Central memory CD4-positive, alpha-beta T cell (primary cell): ENCODE results near the gene OSTF1.
A peak's percentile ranks its signal among the peaks of the same experiment; 100 is the strongest.

Experiments
- DNase-seq: peaks from one replicate; pipeline ENCODE4 v3.0.0; 2022

Gene OSTF1

GRCh38 chr9:75086541-75087288, 1.6 kb upstream of the OSTF1 start:
- no peak for DNase-seq

GRCh38 chr9:75087289-75087823, 958 bp upstream of the OSTF1 start:
- DNase-seq, result peak; percentile 62

GRCh38 chr9:75088646-75089372, 495 bp downstream of the OSTF1 start:
- DNase-seq, result no peak

- DNase-seq, result no peak
Observed at GRCh38 chr9:75089373-75089766, 1.1 kb downstream of the OSTF1 start.

DNA sequence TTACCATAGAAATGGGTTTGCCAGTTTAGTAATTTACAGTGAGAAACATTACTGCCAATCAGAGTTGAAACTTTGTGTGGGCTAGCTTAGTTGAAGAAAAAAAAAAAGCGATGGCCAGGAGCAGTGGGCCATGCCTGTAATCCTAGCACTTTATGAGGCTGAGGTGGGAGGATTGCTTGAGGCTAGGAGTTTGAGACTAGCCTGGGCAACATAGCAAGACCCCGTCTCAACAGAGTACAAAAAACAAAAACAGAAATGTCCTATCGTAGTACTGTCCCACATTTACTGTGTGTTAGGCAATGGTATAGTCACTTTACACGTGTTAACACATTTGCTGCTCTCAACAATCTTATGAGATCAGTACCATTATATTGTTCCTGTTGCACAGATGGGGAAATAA, 2.3 kb downstream of the OSTF1 start:
- DNase-seq, result no peak

GRCh38 chr9:75092766-75093165, 4.5 kb downstream of the OSTF1 start:
- no peak for DNase-seq

DNA sequence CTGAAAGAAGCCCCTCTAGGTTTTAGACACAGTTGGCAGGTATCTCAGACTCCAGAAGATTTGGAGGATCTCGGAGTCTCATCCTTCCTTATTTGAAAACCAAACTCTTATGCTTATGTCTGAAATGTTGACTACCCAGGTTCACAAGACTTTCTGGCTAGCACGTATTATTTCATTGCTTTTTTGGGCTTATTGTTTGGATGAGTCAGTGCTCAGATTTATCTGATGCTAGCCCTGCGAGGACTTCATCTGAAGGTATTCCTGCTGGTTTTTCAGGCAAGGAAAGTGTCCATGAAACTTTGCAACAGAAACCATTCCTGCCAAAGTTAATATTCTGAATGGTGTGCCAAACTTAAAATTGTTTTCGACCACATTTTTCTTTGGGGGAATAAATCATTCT, 8.5 kb downstream of the OSTF1 start:
- DNase-seq, result no peak

DNA sequence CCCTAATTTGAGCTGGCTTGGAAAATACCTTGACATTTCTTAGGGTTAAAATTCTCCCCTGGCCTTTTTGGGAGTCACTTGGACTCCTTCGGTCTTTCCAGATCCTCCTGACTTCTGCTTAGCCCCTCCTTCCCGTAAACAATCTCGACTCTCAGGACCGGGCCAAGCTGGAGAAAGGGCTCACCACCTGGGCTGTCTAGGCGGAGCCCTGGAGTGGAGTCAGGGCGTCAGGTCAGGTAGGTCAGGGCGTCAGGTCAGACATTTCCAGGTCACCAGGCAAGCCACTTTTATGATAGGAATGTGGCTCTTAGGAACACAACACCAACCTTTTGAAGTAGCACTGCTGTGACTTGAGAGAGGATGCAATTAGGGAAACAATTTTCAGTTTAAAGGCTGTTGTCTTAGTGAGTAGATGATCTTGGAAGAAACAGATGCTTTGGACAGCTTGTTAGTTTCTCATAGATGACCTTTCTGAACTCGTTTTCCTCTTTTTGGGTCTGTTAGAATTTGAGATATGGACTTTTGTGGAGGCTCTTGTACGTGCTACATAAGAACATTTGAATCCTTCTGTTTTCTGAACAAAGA, 12.8 kb downstream of the OSTF1 start:
- DNase-seq, result no peak

DNA sequence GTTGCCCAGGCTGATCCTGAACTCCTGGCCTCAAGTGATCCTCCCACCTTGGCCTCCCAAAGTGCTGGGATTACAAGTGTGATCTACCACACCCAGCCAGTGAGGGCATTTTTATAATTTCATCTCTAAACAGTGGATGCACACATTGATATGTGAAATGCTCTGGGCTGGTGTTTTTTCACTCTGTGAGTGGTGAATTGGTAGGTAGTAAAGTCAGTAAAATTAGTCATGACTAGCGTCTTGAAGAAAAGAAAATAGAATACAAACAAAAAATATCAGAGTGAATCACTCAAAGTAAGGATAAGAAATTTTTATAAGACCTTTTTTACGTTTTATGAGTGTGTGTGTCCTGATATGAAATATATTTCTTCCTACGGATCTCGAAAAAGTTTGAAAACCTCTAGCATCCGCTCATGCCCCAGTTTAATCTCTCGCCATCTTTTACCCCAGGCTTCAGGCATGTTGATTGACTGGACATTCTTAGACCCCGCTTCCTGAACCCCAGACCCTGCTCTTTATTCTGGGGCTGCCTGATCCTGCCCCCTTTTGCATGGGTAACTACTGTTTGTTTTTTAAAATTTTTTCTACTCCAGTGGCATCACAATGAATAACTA, 14.0 kb downstream of the OSTF1 start:
- no peak for DNase-seq

DNA sequence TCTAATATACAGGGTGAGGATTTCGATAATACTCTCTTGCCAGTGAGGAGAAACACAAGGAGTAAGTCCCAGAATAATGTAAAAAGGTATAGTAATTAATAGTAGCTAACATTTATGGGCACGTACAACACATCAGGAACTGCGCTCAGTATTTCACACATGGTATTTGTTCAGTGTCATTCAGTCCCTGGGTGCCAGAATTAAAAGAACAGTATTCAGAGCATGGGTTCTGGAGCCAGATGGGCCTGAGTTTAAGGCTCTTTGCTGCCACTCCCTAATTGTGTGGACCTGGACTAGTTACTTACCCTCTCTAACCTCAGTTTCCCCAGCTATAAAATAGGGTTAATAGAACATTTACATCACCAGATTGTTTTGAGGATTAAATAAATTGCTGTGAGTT, 16.3 kb downstream of the OSTF1 start:
- DNase-seq, result no peak

- no peak for DNase-seq
Observed at GRCh38 chr9:75105019-75105540, 16.8 kb downstream of the OSTF1 start.

- DNase-seq, result no peak
Observed at GRCh38 chr9:75105841-75106240, 17.5 kb downstream of the OSTF1 start.

DNA sequence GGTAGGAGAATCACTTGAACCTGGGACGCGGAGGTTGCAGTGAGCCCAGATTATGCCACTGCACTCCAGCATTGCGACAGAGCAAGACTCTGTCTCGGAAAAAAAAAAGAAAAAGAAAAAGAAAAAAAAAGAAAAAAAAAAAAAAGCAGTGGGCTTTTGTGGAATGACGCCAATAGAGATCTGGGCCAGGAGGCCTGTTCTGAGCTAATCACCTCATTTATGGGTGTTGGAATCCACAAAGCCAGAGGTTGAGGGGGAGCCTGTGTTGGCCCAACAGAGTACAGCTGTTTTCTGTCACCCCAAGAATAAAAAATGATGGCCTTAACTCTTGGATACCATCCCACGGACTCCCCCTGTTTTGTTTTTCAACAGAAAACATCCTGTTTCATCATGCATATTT, 18.5 kb downstream of the OSTF1 start:
- DNase-seq, result no peak

- no peak for DNase-seq
Observed at GRCh38 chr9:75108571-75108970, 20.3 kb downstream of the OSTF1 start.

DNA sequence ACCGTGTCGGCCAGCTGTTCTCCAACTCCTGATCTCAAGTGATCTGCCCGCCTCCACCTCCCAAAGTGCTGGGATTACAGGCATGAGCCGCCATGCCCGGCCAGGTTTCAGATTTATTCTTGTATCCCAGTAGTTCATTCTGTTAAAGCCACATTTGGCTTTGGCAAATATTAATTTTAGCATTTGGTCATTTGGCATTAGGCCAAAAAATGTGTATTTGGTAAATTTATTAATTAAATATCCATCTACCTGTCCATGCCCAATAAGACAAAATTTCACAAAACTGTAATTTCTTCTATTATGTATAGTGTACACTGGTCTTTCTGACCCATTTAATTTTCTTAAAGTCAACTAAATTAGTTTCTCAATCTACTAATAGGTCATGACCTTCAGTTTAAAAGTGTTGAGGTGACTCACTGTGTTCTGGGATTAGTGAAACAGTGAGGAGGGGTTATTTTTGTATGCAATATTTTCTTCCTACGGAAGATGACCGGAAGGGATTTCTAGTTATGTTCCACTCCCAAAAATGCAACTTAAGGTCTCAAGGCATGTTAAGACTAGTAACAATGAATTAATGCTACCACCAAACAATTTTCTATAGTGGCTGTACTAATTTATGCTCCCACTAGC, 21.0 kb downstream of the OSTF1 start:
- no peak for DNase-seq

DNA sequence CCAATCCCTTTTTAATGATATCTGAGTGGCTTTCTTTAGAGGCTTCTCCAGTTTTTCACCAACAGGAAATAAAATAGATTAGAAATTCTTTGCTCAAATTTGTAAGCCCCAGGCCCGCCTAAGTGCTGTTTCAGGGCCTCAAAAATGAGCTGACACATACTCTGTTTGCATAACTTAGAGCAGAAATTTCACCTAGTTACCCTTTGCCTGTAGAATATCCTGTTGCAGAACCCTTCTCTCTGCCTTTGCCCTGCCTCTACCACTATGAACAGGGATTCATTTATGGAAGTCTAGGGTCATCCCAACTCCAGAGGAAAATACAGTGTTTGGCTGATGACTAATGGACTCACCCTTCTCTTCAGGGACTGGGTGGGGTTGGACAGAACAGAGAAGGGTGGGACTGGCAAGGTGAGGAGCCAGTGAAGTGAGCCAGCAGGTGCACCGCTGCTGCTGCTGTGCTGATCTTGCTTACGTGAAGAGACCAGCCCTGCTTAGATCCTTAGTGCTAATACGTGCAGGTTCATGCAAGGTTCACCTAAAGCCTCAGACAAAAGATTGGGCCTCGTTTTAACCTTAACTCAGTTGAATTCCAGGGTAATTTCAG, 22.8 kb downstream of the OSTF1 start:
- peak; percentile 15 for DNase-seq

DNA sequence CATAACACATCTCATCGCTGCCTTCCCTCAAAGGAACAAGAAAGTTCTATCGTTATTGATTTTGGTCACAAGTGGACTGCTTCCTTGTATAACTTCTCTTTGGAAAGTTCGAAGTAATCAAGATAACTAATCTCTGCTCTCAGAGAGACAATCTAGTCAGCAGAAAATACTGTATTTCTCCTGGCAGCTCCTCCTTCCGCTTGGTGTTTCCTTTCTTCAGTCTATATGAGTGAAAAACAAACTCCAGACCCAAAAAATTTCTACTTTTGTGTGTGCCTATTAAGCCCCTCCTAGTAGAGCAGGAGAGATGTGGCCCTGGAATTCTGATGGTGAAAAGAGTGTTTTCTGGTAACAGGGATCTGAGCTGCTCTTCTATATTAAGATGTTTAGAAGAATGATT, 24.5 kb downstream of the OSTF1 start:
- DNase-seq, result no peak

DNA sequence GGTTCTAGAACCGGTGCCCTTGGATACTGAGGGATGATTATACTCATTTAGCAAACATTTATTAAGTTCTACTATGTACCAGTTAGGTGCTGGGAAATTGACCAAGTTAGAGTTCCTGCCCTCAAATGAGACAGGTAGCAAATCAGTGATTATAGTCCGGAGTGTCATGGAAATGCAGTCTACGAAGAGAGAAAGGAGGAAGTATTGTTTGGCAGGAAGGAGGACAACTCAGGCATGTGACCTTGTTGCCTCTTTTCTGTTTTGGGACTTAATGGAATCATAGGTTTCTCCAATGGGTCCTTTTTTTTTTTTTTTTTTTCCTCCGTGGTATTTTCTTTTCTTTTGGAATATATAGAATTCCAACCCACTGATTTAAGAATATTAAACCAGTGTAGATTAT, 28.0 kb downstream of the OSTF1 start:
- DNase-seq, result no peak

DNA sequence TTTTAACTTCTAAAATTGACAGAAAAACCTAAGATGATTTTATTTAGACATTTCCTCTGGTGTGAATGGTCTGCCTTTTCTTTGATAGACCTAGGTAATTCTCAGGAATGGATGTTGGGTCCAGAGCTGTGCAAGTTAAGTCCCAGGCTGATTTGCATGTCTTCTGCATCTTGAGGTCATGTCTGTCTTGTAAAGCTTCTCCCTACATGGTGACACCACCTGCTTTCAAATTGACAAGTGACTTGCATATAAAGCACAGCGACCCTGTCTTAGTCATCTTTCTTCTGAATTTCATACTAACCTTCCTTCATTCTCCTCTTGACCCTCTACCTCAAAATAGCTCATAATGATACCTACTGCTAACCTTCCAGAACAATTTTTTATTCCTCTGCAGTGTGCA, 29.2 kb downstream of the OSTF1 start:
- DNase-seq, result no peak

DNA sequence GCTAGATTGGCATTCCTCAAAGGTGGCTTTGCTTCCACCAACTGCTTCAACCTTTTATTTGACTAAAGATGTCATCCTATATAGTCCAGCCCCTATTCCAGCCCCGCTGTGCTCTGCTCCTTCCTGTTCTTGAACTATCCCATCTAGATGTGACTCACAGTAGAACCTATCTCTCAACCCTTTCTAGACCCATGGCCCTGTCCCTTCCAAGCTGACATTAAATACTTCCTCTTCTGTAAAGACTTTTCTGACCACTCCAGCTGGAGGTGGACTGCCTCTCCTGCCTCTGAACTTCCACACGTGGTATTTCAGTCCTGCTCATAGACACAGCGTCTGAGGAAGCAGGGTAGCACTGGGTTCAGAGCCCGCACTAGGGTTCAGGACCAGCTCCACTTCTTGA, 32.4 kb downstream of the OSTF1 start:
- no peak for DNase-seq

DNA sequence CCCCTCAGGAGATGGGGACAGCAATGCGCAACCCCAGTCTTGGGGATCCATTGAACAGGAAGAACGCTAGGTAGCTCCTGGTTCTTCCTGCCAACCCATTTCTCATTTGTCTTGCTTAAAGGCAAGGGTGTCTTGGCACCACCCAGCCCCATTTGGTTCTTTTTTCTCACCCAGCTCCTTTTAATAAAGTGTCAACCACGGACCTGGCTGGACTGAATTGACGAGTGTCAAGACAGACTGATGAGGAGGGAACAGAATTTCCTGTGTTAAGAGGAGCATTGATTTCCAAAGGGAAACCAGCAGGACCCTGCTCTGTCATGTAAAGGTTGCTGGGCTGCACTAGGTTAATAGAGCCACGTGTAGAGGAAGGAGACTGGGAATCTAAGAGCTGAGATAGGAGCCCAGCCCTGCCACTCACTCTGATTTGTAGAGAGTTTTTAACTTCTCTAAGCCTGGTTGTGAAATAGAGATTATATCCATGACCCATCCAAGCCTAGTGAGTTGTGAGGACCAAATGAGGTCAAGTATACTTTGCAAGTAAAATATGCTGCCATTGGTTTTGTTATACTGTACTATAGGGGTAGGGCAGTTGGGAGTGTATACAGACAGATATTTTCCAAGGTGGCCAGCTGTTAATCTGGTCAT, 33.7 kb downstream of the OSTF1 start:
- DNase-seq, result no peak

DNA sequence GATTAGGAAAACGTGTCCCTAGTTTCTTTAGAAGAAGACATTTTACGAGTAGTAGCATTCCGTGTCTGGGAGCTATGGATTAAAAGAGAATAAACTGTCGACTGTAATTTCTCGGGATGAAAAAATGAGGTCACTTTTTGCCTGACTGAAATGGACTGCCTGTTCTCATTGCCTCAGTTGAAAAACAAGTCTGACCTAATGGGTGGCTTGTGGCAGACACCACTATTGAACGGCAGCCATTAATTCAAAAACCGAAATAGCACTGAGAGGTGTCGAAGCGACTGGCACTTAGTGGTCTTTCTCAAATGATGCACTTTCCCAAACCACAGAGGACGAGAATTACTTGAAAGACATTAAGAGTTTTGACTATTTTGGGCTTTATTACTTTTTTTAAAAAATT, 35.4 kb downstream of the OSTF1 start:
- DNase-seq, result no peak
